ENCODE measurements around the gene RICTOR.
"Not testable (repeated sequence)": the region's sequence is repeated elsewhere in the genome, so short reads cannot be mapped to it uniquely, and the experiment has no call there.

RICTOR gene

DNA sequence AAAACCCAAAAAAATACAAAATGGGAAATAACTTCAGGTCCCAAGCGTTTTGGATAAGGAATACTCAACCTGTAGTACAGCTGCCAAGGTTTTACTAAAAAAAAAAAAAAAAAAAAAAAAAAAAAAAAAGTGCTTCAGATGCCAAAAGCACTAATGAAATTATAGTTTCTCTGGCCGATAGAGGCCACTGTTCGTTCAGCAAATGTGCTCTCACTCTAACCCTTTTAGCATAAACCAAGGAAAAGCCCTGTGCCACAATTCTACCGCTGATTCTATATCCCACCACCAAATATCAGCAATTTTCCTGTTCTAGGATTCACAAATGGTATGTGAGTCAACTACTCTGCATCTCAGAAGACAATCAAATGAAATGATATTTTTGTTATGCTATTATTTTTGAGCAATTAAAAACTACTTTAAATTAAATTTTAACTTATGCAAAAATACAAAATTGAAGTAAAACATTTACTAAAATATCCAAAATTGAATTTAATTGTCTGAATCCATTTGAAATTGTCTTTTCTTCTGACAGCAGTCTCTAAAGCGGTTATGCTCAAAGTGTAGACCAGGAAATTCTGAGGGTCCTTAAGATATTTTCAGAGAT lies 79.8 kb downstream of the RICTOR start:
- H3K9me3 ChIP-seq (ENCODE audit: control insufficient read depth, insufficient read depth, low read depth, low read length), result no peaks in the 10 kb centered on the region
- ChIA-PET CTCF (interaction anchor here (0.6 to 1.0 kb wide), 2 partner anchors 36 to 65 kb away, joined by 3 to 4 read pairs; no protein-coding TSS in a partner anchor), POLR2A (no interaction called here)
- no peak overlapping the region for H3K4me3 ChIP-seq (ENCODE audit: low read depth, low read length)
- peaks cover 7 to 17% of the 10 kb centered on the region in 2 experiments for H3K36me3 ChIP-seq (ENCODE audit: control insufficient read depth in 2 of 2, insufficient read depth in 1 of 2, low read length in 2 of 2)
- no peak overlapping the region for H3K27ac ChIP-seq (ENCODE audit: extremely low read depth, low read depth, low read length)
- TF ChIP-seq, protein P1, sequence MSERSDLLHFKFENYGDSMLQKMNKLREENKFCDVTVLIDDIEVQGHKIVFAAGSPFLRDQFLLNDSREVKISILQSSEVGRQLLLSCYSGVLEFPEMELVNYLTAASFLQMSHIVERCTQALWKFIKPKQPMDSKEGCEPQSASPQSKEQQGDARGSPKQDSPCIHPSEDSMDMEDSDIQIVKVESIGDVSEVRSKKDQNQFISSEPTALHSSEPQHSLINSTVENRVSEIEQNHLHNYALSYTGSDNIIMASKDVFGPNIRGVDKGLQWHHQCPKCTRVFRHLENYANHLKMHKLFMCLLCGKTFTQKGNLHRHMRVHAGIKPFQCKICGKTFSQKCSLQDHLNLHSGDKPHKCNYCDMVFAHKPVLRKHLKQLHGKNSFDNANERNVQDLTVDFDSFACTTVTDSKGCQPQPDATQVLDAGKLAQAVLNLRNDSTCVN (tag by site-specific recombination; optimal IDR thresholded peaks at IDR 0.05), result no peak
- TF ChIP-seq, protein P2, sequence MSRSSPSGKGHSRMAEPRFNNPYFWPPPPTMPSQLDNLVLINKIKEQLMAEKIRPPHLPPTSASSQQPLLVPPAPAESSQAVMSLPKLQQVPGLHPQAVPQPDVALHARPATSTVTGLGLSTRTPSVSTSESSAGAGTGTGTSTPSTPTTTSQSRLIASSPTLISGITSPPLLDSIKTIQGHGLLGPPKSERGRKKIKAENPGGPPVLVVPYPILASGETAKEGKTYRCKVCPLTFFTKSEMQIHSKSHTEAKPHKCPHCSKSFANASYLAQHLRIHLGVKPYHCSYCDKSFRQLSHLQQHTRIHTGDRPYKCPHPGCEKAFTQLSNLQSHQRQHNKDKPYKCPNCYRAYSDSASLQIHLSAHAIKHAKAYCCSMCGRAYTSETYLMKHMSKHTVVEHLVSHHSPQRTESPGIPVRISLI (tag by site-specific recombination; IDR thresholded peaks at IDR 0.05), result peak; percentile 76; the same call in 1 of the 2 replicates
- peak; percentile 59 for TF ChIP-seq ZNF654 (tag by site-specific recombination; IDR thresholded peaks at IDR 0.05; ENCODE audit: low read depth)
- TF ChIP-seq ZFP69B (tag by site-specific recombination; IDR thresholded peaks at IDR 0.05), result no peak
- TF ChIP-seq ZNF660 (tag by site-specific recombination; IDR thresholded peaks at IDR 0.05), result 0 out of 2 replicates have a peak, but pooled peaks have one; percentile 12
- no peaks in the 10 kb centered on the region for H3K4me1 ChIP-seq (ENCODE audit: control insufficient read depth, insufficient read depth, low read length)

DNA sequence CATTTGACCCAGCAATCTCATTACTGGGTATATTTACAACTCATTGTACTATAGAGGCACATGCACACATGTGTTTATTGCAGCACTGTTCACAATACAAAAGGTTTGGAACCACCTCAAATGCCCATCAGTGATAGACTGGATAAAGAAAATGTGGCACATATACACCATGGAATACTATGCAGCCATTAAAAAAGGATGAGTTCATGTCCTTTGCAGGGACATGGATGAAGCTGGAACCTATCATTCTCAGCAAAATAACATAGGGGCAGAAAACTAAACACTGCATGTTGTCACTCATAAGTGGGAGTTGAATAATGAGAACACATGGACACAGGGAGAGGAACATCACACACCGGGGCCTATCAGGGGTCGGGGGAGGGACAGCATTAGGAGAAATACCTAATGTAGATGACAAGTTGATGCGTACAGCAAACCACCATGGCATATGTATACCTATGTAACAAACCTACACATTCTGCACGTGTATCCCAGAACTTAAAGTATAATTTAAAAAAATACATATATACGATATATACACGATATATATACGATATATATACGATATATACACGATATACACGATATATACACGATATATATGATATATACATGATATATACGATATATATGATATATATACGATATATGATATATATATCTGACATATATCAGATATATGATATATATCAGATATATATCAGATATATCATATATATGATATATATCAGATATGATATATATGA lies 84.1 kb downstream of the RICTOR start:
- H3K36me3 ChIP-seq (ENCODE audit: control insufficient read depth in 2 of 2, insufficient read depth in 1 of 2, low read length in 2 of 2), result peaks cover 7 to 14% of the 10 kb centered on the region in 2 experiments
- H3K27ac ChIP-seq (ENCODE audit: extremely low read depth, low read depth, low read length); H3K4me1 ChIP-seq (ENCODE audit: control insufficient read depth, insufficient read depth, low read length); CTCF ChIA-PET; H3K4me3 ChIP-seq (ENCODE audit: low read depth, low read length); POLR2A ChIA-PET; H3K9me3 ChIP-seq (ENCODE audit: control insufficient read depth, insufficient read depth, low read depth, low read length): not testable (repeated sequence)
- TF ChIP-seq ZNF146 (tag by site-specific recombination; IDR thresholded peaks at IDR 0.05), result peak; percentile 84; the same call in 1 of the 2 replicates

DNA sequence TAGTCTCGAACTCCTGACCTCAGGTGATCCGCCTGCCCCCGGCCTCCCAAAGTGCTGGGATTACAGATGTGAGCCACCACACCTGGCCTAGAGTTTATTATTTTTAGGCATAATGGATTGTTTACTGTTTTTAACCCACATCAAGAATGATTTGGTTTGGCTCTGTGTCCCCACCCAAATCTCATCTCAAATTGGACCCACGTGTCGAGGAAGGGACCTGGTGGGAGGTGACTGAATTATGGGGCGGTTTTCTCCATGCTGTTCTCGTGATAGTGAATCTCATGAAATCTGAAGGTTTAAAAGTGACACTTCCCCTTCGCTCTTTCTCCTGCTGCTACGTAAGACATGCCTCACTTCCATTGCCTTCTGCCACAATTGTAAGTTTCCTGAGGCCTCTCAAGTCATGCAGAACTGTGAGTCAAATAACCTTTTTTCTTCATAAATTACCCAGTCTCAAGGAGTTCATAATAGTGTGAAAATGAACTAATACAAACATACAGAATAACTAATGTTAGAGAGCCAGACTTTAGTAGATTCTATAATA lies 88.2 kb downstream of the RICTOR start:
- TF ChIP-seq ZNF830 (tag by site-specific recombination; IDR thresholded peaks at IDR 0.05; ENCODE audit: low read depth) (no peak), ZNF549 (tag by site-specific recombination; IDR thresholded peaks at IDR 0.05) (no peak), ZNF768 (tag by site-specific recombination; IDR thresholded peaks at IDR 0.05) (no peak), ZNF184 (tag by site-specific recombination; IDR thresholded peaks at IDR 0.05) (no peak), ZSCAN30 (tag by site-specific recombination; IDR thresholded peaks at IDR 0.05) (no peak), ZNF621 (tag by site-specific recombination; IDR thresholded peaks at IDR 0.05) (no peak), GLIS2 (tag by site-specific recombination; IDR thresholded peaks at IDR 0.05) (no peak), SP7 (tag by site-specific recombination; IDR thresholded peaks at IDR 0.05) (no peak), ZNF555 (tag by site-specific recombination; conservative IDR thresholded peaks at IDR 0.05) (no peak), ZBTB48 (tag by site-specific recombination; IDR thresholded peaks at IDR 0.05) (no peak), ZNF629 (tag by site-specific recombination; IDR thresholded peaks at IDR 0.05) (no peak), MEIS1 (CRISPR knock-in tag; IDR thresholded peaks at IDR 0.05; ENCODE audit: borderline replicate concordance) (no peak)
- TF ChIP-seq, protein P3, sequence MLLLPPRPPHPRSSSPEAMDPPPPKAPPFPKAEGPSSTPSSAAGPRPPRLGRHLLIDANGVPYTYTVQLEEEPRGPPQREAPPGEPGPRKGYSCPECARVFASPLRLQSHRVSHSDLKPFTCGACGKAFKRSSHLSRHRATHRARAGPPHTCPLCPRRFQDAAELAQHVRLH (tag by site-specific recombination; IDR thresholded peaks at IDR 0.05), result no peak
- ChIA-PET CTCF (no interaction called here), POLR2A (no interaction called here)
- no peaks in the 10 kb centered on the region for H3K9me3 ChIP-seq (ENCODE audit: control insufficient read depth, insufficient read depth, low read depth, low read length)
- no peak overlapping the region for H3K4me3 ChIP-seq (ENCODE audit: low read depth, low read length)
- H3K4me1 ChIP-seq (ENCODE audit: control insufficient read depth, insufficient read depth, low read length), result no peaks in the 10 kb centered on the region
- H3K36me3 ChIP-seq (ENCODE audit: control insufficient read depth in 2 of 2, insufficient read depth in 1 of 2, low read length in 2 of 2), result peaks cover 7 to 18% of the 10 kb centered on the region in 2 experiments
- H3K27ac ChIP-seq (ENCODE audit: extremely low read depth, low read depth, low read length), result no peak overlapping the region
